Measurements from ENCODE around the gene CSHL1.
"Not testable (repeated sequence)": the region's sequence is repeated elsewhere in the genome, so short reads cannot be mapped to it uniquely, and the experiment has no call there.

The CSHL1 gene

GRCh38 chr17:63940584-63940983, 29.5 kb upstream of the CSHL1 start:
- DNase-seq (ENCODE audit: low read depth in 2 of 2) = no peak

DNA sequence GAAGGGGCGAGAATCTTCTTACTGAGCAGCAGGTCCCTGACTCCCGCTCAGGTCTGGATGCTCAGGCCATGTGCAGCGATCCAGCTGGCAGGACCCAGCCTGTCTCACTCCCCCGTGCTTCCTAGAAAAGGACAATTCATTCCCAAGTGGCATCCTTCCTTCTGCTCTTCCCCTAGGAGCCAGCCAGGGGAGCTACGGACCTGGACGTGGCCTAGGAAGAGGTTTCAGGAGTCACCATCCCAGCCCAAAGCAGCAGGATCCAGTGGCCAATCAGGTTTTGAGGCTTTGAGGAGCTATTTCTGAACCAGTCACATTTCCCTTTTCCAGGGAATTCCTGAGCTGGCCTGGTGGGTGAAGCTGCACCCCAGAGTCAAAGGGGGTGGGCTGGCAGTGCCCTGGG, 28.8 kb upstream of the CSHL1 start:
- no peak for DNase-seq (ENCODE audit: low read depth in 2 of 2)

GRCh38 chr17:63939401-63939800, 28.3 kb upstream of the CSHL1 start:
- no peak for DNase-seq (ENCODE audit: low read depth in 2 of 2)

DNA sequence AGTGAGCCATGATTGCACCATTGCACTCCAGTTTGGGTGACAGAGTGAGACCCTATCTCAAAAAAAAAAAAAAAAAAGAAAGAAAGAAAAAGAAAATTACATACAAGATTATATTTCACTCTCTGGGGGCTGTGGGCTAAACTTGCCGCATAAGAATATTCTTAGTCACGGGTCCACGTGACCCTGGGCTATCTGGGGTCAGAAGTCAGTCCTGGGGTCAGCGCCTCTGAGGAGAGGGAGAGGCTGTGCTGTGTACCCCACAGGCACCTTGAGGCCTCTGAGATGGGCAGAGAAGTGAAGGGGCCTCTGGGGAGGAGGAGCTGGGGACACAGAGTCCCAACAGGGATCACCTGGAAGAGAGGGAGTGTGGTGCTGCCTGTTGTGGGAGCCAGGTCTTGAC, 26.9 kb upstream of the CSHL1 start:
- no peak for DNase-seq (ENCODE audit: low read depth in 2 of 2)

DNA sequence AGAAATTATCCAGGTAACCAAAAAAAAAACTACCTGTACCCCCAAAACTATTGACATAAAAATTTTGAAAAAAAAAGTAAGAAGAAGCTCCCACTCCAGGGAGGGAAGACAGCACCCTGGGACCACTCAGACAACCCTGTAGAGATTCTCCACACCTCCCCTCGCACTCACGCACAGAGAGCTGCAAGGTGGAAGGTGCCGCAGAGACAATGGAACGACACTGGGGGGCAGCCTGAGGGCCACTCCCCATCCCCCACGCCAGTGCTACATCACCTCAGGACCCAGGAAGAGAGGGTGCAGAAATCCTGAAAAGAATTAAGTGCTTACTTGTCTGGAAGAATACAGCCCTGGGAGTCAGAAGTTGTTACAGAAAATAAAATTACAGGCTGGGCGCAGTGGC, 26.3 kb upstream of the CSHL1 start:
- DNase-seq (ENCODE audit: low read depth in 2 of 2) = no peak

- DNase-seq (ENCODE audit: low read depth in 2 of 2) = no peak
Observed at GRCh38 chr17:63934183-63935112, 23.4 kb upstream of the CSHL1 start.

DNA sequence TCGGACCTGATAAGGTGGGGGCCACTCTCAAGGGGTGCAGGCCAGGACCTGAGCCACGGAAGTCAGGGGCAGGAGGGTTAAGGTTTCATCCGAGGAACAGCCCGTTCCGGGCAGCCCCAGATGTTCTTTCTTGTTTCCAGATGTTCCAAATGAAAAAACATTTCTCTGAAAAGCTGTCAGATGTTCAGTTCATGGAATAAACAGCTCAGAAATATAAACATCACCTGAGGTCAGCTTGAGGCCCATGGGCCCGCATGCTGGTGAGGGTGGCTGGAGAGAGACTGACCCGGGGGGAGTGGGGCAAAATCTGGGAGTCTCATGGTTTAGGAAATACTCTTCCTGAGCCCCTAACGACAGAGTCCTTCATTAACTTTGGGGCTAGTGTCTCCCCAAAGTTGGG, 22.5 kb upstream of the CSHL1 start:
- DNase-seq (ENCODE audit: low read depth in 2 of 2) = no peak

DNA sequence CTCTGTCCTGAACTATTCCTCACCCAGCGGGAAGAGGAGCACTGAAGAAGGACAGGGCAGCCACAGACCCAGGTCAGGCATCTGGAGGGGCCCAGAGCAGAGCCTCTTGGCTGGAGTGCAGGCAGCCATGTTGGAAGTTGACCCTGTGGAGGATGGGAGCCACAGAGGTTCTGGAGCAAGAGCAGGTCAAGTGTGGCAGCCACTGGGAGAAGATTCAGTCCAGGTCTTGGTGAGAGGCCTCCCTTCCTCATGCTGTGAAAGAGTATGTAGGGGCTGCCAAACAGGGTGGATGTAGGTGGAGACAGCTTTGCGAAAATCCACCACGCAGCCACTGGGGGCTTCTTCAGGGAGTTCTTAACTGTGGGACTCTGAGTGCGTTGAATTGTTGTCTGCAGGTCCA, 21.7 kb upstream of the CSHL1 start:
- no peak for DNase-seq (ENCODE audit: low read depth in 2 of 2)

DNA sequence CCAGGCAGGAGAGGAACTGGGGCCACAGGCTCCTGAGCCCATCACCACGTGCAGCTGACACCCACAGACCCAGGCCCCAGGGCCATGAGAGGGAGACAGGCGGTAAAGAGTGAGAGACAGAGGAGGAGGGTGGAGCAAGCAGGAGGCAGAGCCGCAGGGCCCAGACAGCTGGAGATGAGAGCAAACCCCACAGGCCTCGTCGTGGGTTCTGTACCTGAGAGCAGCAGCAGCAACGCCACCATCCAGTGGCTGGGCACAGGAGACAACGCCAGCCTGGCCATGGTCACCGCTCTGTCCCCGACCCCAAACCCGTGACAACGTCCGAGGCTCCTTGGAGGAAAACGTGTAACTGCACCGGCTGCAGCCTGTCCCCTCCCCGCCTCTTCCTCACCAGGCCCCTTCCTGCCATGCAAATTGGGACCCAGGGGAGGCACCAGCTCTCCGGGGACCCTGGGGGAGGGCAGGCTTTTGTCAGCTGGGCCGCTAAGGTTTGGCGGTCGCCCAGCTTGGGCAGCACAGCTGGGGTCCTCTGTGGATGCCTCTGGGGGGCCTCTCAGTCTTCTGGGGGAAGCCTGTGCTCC, 21.0 kb upstream of the CSHL1 start, which contains the start of gene CD79B:
Gene CD79B, minus strand, starts transcription at position 351 of the 581 bp plus-strand sequence. Its CDS starts 70 bp downstream, at position 281.
- DNase-seq (ENCODE audit: low read depth in 2 of 2) = peak; percentile 13 to 18

- DNase-seq (ENCODE audit: low read depth in 2 of 2) = peak; percentile 44 to 49
Observed at GRCh38 chr17:63930951-63931575, 20.0 kb upstream of the CSHL1 start.

DNA sequence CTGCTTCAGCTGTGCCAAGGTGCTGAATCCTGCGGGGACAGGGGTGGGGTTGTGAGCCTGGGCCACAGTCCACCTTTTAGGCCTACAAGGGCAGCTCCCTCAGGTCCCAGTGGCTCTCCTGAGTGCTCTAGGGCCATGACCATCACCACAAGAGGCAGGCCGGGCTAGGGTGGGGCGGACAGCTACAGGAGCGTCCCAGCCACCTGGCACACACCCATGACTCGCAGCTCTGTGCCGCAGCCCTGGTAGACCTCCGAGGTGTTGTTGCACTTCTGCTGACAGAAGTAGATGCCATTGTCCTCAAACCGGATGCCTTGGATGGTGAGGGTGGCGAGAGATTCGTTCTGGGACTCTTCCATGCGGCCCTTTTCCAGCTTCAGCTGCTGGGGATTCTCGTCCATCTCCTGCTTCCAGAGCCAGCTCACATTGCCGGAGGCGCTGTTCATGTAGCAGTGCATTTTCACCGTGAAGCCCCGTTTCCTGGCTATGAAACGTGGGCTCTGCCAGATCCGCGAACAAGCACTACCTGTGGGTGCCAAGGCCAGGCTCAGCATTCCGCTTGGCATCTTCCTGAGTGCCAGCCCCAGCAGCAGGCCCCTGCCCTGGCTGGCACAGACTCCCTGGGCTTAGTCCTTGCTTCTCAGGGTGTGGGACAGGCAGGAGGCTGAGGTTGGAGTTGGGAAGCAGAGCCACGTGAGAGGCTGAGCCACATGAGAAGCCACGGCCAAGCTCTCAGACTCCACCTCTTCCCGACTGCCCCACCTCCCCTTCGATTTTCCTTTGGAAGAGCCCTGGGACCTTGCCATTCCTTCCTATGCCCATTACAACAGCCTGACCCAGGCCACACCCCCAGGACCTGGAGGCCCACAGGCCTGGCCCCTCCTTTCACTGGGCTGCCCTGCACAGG, 19.1 kb upstream of the CSHL1 start:
- no peak for DNase-seq (ENCODE audit: low read depth in 2 of 2)

GRCh38 chr17:63928966-63929695, 18.1 kb upstream of the CSHL1 start:
- no peak for DNase-seq (ENCODE audit: low read depth in 2 of 2)

GRCh38 chr17:63928172-63928666, 17.2 kb upstream of the CSHL1 start:
- DNase-seq (ENCODE audit: low read depth in 2 of 2) = no peak

- DNase-seq (ENCODE audit: low read depth in 2 of 2) = no peak
Observed at GRCh38 chr17:63927464-63928171, 16.6 kb upstream of the CSHL1 start.

GRCh38 chr17:63926164-63926563, 15.1 kb upstream of the CSHL1 start:
- DNase-seq (ENCODE audit: low read depth in 2 of 2) = no peak

DNA sequence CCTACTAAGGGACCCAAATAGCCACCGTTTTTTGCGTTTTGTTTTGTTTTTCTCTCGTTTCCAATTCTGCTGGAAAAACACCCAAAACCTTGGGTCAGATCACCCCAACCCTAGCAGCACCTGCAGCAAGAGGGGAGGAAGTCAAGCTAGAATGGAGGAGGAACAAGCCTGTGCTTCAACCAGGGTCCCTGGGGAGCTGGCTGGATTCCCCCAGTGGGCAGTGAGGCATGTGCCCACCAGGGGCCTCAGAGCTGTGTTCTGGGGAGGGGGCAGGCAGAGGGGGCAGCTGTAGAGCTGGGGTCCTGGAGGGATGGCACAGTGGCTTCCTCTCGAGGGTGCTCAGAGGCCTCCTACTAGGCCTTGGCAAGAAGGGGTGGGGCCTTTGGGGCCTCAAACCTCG, 14.6 kb upstream of the CSHL1 start:
- DNase-seq (ENCODE audit: low read depth in 2 of 2) = no peak

- DNase-seq (ENCODE audit: low read depth in 2 of 2) = not testable (repeated sequence)
Observed at GRCh38 chr17:63922402-63922801, 11.3 kb upstream of the CSHL1 start.

GRCh38 chr17:63920779-63921178, 9.7 kb upstream of the CSHL1 start:
- DNase-seq (ENCODE audit: low read depth in 2 of 2) = not testable (repeated sequence)

GRCh38 chr17:63920050-63920449, 9.0 kb upstream of the CSHL1 start:
- not testable (repeated sequence) for DNase-seq (ENCODE audit: low read depth in 2 of 2)

- DNase-seq (ENCODE audit: low read depth in 2 of 2) = peak; percentile 42 to 47
Observed at GRCh38 chr17:63919311-63919723, 8.3 kb upstream of the CSHL1 start.

All from stimulated activated CD8-positive, alpha-beta memory T cell treated with anti-CD3 and anti-CD28 coated beads, Interleukin-15, amount 100 ng/mL, for 48 hours (primary cell).